Measurements from ENCODE around the gene SLC37A2.

DNA sequence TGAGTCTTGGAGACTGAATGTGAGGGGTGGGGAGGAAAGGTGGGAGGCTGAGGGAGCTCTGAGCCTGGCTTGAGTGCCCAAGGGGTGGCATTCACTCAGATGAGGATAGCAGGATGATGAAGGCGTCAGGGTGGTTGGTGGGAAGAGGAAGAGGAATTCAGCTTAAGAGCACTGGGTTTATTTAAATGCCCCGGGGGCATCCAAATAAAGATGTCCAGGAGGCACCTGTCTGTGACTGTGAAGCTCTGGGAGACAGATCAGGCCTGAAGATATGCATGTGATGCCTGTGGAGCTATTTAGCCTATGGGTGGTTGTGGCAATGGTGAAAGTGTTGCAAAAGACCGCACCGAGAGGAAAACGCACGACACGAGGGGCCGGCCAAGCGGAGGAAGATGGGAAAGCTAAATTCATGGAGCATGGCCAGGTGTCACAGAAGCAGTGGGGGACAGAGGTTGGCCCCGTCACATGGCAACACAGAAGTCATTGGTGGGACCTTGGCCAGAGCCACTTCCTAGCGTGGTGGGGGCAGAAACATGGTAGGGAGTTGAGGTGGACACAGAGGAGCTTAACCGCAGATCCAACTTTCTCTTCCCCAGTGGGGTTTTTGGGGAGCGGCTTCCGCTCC, 15.5 kb downstream of the SLC37A2 start:
- TF ChIP-seq, protein P1, sequence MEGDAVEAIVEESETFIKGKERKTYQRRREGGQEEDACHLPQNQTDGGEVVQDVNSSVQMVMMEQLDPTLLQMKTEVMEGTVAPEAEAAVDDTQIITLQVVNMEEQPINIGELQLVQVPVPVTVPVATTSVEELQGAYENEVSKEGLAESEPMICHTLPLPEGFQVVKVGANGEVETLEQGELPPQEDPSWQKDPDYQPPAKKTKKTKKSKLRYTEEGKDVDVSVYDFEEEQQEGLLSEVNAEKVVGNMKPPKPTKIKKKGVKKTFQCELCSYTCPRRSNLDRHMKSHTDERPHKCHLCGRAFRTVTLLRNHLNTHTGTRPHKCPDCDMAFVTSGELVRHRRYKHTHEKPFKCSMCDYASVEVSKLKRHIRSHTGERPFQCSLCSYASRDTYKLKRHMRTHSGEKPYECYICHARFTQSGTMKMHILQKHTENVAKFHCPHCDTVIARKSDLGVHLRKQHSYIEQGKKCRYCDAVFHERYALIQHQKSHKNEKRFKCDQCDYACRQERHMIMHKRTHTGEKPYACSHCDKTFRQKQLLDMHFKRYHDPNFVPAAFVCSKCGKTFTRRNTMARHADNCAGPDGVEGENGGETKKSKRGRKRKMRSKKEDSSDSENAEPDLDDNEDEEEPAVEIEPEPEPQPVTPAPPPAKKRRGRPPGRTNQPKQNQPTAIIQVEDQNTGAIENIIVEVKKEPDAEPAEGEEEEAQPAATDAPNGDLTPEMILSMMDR (IDR thresholded peaks at IDR 0.05) = no peak
- TF ChIP-seq POLR2AphosphoS5 (IDR thresholded peaks at IDR 0.05) = no peak
